ENCODE measurements around the gene ELP2. TPM values are rescaled to one million over a fixed set of nuclear protein-coding genes. Genes with fewer than 3 reads are reported as not detected.
"Not testable (repeated sequence)": the region's sequence is repeated elsewhere in the genome, so short reads cannot be mapped to it uniquely, and the experiment has no call there.

Gene ELP2
- total RNA-seq, 1 donor from 2014 or later = 109 TPM

DNA sequence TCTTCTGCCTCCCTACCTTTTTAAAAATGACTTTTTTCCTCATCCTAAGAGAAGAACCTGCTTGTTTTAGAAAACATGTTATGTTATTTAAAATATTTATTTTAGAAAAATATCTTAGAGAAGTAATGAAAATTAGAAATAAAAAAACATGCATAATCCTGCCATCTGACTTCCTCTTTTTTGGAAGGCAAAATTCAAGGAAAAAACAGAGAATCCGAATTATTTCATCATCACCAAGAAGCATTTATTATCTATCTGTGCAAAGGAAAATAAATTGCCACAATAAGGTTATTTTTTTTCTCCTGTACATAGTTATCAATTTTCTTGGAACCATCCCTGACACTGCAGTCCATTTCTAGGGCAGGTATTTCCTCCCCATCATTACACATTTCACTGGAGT lies 15.0 kb upstream of the ELP2 start:
- ATAC-seq (no peak), DNase-seq (ENCODE audit: low spot score) (no peak)
- intact Hi-C loops (cut with DNase I) = no loop called here

DNA sequence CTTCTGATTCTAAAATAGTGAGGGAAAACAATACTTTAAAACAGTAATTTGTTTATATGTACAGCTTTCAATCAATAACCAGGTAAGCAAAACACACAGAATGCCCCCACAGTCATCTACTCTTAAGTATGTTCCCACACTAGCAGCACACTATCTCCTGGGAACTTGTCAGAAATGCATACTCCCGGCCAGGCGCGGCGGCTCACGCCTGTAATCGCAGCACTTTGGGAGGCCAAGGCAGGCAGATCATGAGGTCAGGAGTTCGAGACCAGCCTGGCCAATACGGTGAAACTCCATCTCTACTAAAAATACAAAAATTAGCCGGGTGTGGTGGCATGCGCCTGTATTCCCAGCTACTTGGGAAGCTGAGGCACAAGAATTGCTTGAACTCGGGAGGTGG lies 12.9 kb upstream of the ELP2 start:
- ATAC-seq; DNase-seq (ENCODE audit: low spot score); intact Hi-C loops (cut with DNase I): not testable (repeated sequence)

DNA sequence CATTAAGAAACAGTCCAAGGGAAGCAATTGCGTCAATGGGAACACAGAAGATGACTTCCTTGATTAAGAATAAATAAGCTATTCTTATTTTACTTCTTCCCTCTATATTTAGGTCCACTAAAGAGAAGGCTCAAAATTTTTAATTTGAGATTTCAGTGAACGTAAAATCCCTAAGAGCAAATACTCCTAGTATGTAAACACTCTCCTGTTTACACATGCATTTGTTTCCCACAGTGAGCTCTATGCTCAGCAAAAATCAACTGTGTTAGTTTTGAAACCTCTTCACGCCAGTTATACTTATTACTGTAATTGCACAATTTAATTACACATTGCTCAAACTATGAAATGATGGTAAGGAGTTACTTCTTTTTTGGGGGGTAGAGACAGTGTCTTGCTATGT lies 9.4 kb upstream of the ELP2 start:
- ATAC-seq = no peak
- intact Hi-C loops (cut with DNase I) = no loop called here
- DNase-seq (ENCODE audit: low spot score) = no peak

DNA sequence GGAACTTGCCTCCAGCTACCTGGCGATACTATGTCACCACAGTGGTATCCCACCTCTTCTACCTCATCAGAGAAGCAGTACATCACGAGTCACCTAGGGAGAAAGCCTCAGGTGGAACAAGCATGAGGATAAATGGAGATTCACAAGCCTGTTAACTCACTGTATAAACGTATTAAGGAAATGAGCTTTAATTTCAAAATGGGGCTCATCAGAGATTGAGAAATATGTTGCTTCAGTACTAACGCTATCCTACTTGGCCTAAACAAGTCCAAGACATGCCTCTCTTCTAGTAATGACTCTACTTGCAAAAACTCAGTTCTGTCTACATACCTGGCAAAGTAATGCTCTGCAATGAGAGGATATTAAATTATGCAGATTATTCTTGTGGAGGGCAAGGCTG lies 4.9 kb upstream of the ELP2 start:
- ATAC-seq = no peak
- intact Hi-C loops (cut with DNase I) = no loop called here
- DNase-seq (ENCODE audit: low spot score) = no peak

DNA sequence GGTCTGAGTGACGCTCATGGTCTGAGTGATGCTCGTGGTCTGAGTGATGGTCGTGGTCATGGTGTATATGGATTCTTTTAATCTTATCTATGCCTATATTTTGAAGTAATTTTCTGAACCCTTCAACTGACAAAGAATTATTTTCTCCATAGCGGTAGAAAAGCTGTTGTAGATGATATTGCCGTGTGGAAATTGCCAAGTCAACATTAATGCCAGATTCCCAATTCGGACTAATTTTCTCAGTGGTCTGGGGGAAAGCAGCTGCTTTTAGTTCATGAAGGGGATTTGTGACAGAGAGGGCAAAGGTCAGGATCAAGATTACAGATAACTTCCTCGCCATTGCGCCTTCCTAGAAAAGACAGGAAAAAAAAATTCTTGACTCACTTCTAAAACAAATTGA lies 3.0 kb upstream of the ELP2 start:
- DNase-seq (ENCODE audit: low spot score) = no peak
- intact Hi-C loops (cut with DNase I) = no loop called here
- ATAC-seq = no peak

DNA sequence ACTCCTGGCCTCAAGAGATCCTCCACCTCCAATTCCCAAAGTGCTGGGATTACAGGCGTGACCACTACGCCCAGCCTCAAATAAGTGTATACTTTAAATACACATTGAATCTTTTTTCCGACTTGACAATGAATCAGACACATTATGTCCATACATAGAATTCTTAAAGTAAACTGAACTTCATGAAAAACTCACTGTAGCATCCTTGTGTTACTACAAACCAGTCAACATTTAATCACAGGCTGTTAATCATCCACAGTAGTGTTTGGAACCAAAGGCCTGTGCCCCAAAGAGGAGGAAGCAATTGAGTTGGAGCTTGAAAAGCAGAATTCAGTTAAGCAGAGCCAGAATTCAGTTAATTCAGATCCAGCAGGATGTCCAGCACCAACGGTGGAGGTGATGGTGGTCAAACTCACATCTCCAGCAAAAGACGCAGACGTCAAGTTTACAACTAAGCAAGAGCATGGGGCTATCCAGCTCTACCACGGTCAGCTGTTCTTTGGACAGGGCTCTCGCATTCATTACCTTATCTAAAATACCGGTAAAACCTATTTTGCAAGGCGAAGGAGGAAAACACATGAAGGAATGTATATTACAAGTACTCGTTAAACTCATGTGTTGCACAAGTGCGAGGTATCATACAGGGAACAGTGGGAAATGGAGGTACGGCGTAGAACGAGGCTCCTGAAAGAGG lies 1.7 kb upstream of the ELP2 start:
- intact Hi-C loops (cut with DNase I) = no loop called here
- ATAC-seq (no peak), DNase-seq (ENCODE audit: low spot score) (no peak)

DNA sequence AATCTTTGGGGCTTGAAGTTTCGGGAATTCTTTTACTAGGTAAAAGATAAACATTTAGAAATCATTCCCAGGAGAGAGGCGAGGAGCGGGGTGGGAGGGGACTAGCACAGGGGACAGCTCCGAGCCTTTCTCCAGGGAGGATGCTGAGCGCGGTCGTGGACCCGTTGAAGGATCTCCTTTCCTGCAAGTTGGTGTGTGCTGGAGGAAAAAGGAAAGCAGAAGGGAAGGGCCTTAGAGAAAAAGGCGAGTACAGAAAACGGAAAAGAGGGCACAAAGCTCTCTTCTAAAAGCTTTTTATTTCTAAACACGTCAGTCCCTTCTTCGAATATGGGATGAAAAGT lies 1.2 kb upstream of the ELP2 start:
- intact Hi-C loops (cut with DNase I) = no loop called here
- DNase-seq (ENCODE audit: low spot score) (peak; percentile 63), ATAC-seq (no peak)

DNA sequence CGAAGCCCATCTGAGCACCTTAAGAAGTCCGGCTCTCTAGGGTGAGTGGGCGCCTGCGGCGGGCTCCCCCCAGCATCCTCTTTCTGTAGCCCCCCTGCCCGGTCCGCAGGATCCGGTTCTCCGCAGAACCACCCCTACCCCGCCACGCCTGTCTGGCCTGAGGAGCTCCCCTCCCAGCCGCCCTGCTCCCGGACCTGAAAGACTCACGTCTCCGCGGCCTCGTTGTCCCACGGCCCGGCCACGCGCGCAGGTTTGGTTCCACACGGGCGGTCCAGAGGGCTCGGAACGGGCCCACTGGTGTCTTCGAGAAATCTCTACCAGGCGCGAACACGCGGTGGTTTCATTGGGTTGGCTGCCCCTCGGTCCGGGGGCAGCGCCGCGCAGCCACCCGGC lies 796 bp upstream of the ELP2 start:
- no peak for ATAC-seq
- DNase-seq (ENCODE audit: low spot score) = no peak
- intact Hi-C loops (cut with DNase I) = no loop called here

DNA sequence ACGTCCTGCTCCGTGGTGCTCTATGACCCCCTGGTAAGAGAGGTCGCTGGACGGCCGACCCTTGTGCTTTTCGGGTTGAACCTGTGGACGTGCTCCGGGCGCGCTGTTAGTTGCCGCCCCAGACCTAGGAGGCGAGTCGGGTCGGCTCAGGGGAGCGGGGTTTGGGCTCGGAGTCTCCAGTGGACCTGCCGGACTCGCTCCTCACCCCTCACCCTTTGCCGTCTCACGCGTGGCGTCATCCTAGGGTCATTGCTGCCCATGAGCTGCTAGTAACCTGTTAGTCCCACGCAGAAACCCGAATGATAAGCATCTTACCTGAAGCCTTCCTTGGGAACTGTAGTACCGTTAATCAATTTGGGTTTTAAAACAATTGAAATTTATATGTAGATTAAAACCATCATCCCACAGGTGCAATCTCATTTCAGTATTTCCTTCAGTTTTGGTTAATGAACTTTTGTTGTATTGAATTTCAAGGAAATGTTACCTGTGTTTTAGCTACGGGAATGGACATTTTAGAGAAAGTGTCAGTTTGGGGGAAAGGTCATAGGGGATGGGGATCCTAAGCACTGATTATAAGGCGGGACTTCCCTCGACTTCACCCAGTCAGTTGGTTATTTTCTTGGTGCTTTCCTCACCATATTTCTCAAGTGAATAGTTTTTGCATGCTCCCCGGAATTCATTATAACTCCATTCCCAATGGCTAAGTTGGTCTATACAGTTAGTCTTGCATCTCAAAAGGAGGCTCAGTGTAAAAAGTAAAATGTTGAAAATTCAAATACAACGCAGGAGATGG lies 536 bp downstream of the ELP2 start:
- intact Hi-C loops (cut with DNase I) = no loop called here
- peak; percentile 29 for ATAC-seq
- no peak for DNase-seq (ENCODE audit: low spot score)

DNA sequence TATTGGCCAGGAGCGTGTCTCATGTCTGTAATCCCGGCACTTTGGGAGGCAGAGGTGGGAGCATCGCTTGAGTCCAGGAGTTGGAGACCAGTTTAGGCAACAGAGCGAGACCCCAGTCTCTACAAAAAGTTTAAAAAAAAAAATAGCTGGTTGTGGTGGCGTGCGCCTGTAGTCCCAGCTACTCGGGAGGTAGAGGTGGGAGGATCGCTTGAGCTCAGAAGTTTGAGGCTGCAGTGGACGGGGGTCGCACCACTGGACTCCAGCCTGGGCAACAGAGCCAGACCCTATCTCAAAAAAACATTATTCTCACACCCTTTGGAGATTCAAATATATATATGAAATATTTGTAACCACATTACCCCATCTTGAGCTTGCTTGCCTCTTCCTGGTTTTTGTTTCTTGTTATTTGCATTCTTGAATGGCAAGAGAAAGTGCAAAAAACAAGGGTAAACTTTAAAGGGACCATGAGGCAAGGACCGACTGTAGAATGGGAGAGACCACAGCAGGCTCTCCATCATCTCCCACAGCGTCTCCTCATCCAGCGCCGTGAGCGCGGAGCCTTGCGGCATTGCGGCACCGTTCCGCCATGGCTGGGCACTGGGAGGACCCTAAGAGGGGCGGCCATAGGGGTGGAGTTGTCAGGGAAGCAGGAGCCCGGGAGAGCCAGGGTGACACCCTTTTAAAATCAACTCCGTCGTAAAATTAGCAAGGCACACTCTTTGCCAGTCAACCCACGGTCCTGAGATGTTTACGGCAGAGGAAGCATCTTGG lies 1.4 kb downstream of the ELP2 start:
- intact Hi-C loops (cut with DNase I) = no loop called here
- ATAC-seq (no peak), DNase-seq (ENCODE audit: low spot score) (no peak)

DNA sequence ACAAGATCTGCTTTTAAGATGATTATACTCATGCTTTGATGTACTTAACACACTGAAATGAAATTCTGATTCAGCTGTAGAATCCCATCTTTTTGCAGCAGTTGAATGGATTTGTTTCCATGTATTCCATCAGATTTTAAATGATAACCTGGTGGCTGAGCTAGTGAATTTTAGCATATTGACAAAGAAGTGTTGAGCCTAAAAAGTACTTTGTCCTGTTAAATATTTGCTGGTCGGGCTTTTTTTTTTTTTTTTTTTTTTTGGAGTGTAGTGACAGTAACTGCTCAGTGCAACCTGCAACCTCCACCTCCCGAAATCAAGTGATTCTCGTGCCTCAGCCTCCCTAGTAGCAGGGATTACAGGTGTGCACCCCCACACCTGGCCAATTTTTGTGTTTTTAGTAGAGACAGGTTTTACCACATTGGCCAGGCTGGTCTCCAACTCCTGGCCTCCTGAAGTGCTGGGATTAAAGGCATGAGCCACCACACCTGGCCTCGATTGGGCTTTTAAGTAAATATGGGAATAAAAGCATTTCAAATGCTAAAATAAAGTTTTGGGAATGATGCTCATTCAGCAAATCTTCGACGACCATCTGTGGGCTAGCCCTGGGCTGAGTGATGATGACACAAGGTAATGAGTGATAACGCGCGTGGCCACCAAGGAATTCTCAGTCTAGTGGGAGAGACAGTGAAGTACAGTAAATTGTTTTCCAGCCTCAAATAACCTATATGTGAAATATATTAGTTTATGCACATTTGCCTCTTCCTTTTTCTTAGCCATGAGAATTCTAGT lies 2.2 kb downstream of the ELP2 start:
- DNase-seq (ENCODE audit: low spot score) = no peak
- ATAC-seq = no peak
- intact Hi-C loops (cut with DNase I) = no loop called here

DNA sequence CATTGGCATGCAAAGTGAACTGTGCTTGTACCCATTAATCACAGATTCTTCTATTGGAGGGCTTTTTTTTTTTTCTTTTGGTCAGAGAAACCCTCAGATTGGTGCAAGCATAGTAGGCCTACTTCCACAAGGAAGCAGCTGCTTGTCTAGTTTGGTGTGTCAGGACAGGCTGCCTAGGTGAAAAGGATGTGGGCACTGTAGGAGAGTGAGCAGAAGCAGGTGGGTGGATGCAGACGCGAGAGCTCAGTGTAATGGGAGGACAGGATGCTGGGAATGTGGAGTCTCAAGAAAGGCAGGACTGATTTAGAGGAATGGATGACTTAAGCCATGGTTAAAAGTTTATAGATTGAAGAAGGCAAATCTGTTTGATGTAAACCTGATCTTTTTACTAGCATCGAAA lies 3.1 kb downstream of the ELP2 start:
- DNase-seq (ENCODE audit: low spot score) (no peak), ATAC-seq (no peak)
- intact Hi-C loops (cut with DNase I) = no loop called here

DNA sequence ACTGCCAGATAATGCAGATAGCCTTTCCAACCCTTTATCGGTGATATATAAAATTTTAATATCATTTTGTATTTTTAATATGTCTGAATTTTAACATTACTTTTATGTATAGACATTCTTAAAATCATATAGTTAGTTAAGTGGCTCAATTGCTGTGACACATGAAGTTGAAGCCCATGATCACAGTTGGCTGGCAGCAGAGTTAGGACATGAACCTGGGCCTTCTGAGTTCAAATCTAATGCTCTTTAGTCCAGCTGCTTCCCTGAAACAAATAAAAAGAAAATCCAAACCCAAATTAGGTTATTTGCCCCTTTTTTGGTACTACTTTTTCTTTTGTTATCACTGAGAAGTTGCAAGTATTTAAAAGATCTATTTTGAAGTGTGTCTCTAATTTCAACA lies 5.6 kb downstream of the ELP2 start:
- ATAC-seq (no peak), DNase-seq (ENCODE audit: low spot score) (no peak)
- intact Hi-C loops (cut with DNase I) = no loop called here

DNA sequence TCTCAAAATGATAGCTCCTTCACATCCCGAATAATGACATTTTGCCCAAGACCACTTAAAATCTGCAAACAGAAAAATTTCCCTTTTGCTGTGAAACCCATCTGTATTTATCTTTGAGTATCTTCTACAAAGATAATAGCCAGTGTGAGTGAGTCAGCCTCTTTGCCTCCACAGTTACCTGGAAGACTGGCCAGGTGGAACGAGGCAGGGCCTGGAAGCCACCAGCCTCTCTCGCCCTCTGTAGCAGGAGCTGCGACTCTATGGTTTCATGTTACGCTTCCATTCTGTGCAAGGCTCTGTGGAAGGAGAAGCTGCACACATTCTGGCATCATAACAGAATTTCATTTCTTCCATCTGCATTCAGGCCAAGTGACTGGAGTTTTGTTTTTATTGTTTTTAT lies 9.5 kb downstream of the ELP2 start:
- no peak for DNase-seq (ENCODE audit: low spot score)
- intact Hi-C loops (cut with DNase I) = no loop called here
- ATAC-seq = no peak

DNA sequence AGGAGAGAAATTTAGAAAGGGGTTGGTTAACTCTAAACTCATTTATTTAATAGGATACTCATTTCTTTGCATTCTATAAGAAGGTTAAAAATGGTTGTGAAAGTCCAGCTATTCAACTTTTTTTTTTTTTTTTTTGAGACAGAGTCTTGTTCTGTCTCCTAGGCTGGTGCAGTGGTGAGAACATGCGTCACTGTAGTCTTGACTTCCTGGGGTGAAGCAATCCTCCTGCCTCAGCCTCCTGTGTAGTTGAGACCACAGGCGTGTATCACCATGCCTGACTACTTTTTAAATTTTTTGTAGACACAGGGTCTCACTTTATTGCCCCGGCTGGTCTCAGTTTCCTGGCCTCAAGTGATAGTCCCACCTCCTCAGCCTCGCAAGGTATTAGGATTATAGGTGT lies 11.9 kb downstream of the ELP2 start:
- intact Hi-C loops (cut with DNase I) = no loop called here
- no peak for DNase-seq (ENCODE audit: low spot score)
- ATAC-seq = no peak

DNA sequence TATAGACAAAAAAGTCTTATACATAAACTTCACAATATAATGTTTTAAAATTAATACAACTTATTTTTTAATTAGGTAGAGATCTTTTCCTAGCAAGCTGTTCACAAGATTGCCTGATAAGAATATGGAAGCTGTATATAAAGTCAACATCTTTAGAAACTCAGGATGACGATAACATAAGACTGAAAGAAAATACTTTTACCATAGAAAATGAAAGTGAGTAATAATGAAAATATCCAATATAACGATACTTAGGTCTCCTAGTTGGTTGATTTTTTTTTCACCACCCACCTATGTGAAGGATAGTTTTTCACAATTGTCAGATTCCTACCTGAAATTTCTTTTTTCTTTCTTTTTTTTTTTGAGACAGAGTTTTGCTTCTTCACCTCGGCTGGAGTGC lies 13.1 kb downstream of the ELP2 start:
- ATAC-seq (no peak), DNase-seq (ENCODE audit: low spot score) (no peak)
- intact Hi-C loops (cut with DNase I) = no loop called here

DNA sequence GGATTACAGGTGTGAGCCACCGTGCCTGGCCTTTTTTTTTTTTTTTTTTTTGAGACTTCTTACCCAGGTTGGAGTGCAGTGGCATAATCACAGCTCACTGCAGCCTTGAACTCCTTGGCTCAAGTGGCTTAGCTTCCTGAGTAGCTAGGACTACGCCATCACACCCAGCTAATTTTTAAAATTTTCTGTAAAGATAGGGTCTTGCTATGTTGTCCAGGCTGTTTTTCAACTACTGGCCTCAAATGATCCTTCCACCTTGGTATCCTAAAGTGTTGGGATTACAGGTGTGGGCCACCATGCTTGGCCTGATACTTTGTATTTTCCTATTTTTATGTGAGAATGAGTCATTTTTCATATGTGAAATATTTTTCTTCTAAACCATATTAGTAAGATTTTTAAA lies 13.7 kb downstream of the ELP2 start:
- intact Hi-C loops (cut with DNase I) = no loop called here
- ATAC-seq (no peak), DNase-seq (ENCODE audit: low spot score) (no peak)

DNA sequence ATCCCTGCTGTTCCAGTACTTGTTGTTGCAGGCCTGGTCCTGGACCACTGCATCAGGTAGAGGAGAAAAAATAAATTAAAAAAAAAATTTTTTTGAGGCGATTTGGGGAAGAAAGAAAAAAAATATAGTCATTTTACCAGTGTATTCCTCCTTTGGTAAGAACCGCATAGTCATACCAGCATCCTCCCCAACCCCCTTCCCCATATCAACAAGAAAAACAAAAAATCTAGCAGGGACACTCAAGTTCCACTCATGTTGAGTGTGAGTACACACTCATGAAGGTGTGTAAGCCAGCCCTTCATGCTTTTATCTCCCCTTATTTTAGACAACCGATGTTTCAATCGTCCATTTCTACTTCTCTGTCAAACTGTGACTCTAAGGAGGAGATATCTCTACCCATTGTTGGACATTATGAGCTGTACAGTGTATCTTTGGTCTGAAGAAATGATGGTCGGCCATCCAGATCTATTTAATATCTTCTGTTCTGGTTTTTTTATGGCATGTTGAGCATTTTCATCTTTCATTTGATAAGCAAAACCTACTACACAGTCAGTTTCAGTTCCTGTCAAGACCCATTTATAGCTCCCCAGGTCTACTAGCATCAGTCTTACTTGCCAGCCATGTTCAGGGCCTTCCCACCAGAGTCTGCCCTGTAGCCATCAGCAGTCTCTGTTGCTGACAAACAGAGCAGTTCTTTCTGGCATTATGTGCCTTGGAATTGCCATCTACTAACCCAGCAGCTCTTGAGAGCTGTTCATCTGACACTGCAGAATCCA lies 20.0 kb downstream of the ELP2 start:
- ATAC-seq (no peak), DNase-seq (ENCODE audit: low spot score) (no peak)
- intact Hi-C loops (cut with DNase I) = no loop called here

DNA sequence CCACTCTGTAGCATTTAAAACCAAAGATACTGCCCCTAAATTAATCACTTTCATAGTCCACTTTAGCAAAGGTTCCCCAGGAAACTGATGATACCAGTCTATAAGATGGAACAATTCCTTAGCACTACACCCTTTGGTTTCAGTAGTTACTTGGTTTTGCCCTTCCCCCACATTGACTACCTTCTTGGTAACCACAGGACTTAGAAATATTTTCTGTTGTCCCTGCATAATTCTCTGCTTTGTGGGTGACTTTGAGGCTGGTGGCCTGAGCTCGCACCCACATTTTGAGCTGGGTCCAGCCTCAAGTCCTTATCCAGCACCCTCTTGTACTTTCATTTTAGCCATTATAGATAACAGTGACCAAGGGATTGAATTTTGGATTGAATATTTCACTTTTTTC lies 23.1 kb downstream of the ELP2 start:
- ATAC-seq (no peak), DNase-seq (ENCODE audit: low spot score) (no peak)
- intact Hi-C loops (cut with DNase I) = no loop called here
